ENCODE results near the gene COL1A1. TPM values are rescaled to one million over a fixed set of nuclear protein-coding genes. Genes with fewer than 3 reads are reported as not detected.

Gene COL1A1
- total RNA-seq, 4 donors from 2014 or later = 15.0 to 90.5 (median 25.8) TPM

- no peak for TF ChIP-seq POLR2A (IDR thresholded peaks at IDR 0.05)
- TF ChIP-seq CTCF (IDR thresholded peaks at IDR 0.05) = no peak
- 58 to 60% methylated on average over 9 of the region's 9 CpGs for WGBS, 2 donors
- DNase-seq (ENCODE audit: low spot score in 2 of 2) = no peak
- intact Hi-C loops (cut with DNase I; ENCODE audit: low total_unique reads) = no loop called here
- no peak overlapping the region for H3K4me3 ChIP-seq (ENCODE audit: low read depth, poor library complexity, severe bottlenecking)
Measured at GRCh38 chr17:50238601-50239280, 37.3 kb upstream of the COL1A1 start.

GRCh38 chr17:50237901-50238300 lies 36.5 kb upstream of the COL1A1 start:
- WGBS, 2 donors = 25 to 27% methylated on average over 2 of the region's 2 CpGs
- DNase-seq (ENCODE audit: low spot score in 2 of 2) = no peak
- TF ChIP-seq POLR2A (IDR thresholded peaks at IDR 0.05) (no peak), CTCF (IDR thresholded peaks at IDR 0.05) (no peak)
- intact Hi-C loops (cut with DNase I; ENCODE audit: low total_unique reads) = no loop called here
- no peak overlapping the region for H3K4me3 ChIP-seq (ENCODE audit: low read depth, poor library complexity, severe bottlenecking)

GRCh38 chr17:50234581-50234980 lies 33.1 kb upstream of the COL1A1 start:
- H3K4me3 ChIP-seq (ENCODE audit: low read depth, poor library complexity, severe bottlenecking) = no peak overlapping the region
- no peak for DNase-seq (ENCODE audit: low spot score in 2 of 2)
- TF ChIP-seq POLR2A (IDR thresholded peaks at IDR 0.05) = no peak
- no peak for TF ChIP-seq CTCF (IDR thresholded peaks at IDR 0.05)
- intact Hi-C loops (cut with DNase I; ENCODE audit: low total_unique reads) = no loop called here

- TF ChIP-seq CTCF (IDR thresholded peaks at IDR 0.05) (no peak), POLR2A (IDR thresholded peaks at IDR 0.05) (no peak)
- H3K4me3 ChIP-seq (ENCODE audit: low read depth, poor library complexity, severe bottlenecking) = no peak overlapping the region
- intact Hi-C loops (cut with DNase I; ENCODE audit: low total_unique reads) = no loop called here
- WGBS, 2 donors = 58 to 87% methylated on average over 3 of the region's 3 CpGs
- DNase-seq (ENCODE audit: low spot score in 2 of 2) = no peak
Measured at GRCh38 chr17:50225701-50226240, 24.3 kb upstream of the COL1A1 start.

GRCh38 chr17:50222922-50223321 lies 21.5 kb upstream of the COL1A1 start:
- intact Hi-C loops (cut with DNase I; ENCODE audit: low total_unique reads) = no loop called here
- H3K4me3 ChIP-seq (ENCODE audit: low read depth, poor library complexity, severe bottlenecking) = no peak overlapping the region
- no peak for TF ChIP-seq POLR2A (IDR thresholded peaks at IDR 0.05)
- no peak for TF ChIP-seq CTCF (IDR thresholded peaks at IDR 0.05)
- 69 to 76% methylated on average over 6 of the region's 6 CpGs for WGBS, 2 donors
- DNase-seq (ENCODE audit: low spot score in 2 of 2) = no peak

Measured in lower leg skin (tissue), 4 donors.